Keratinocyte (primary cell): Measurements from ENCODE around the gene MELTF. TPM values are rescaled to one million over a fixed set of nuclear protein-coding genes. Genes with fewer than 3 reads are reported as not detected.

Experiments
- DNase-seq: peaks from one replicate; pipeline ENCODE4 v3.0.0-alpha.2; 2011; ENCODE audit warnings: low read depth, missing footprints, low spot score
- FAIRE-seq: peaks from 2 replicates; lab custom pipeline; 2011; peaks lifted over from hg19 to GRCh38; lab: Jason Lieb, UNC
- H2AFZ ChIP-seq: 2 replicates; pipeline ENCODE4 v1.6.0; 2012; ENCODE audit warnings: low read length, control low read depth, inconsistent platforms; ENCODE audit not compliant: control insufficient read depth
- H3K27ac ChIP-seq: 2 replicates; pipeline ENCODE4 v1.5.1; 2011; ENCODE audit warnings: low read length; ENCODE audit not compliant: control insufficient read depth, insufficient read depth
- H3K27me3 ChIP-seq: 3 replicates; pipeline ENCODE4 v1.6.0; 2011; ENCODE audit warnings: low read length; ENCODE audit not compliant: control insufficient read depth, insufficient read depth; ENCODE audit errors: extremely low read depth
- H3K36me3 ChIP-seq, 2 experiments: 2 replicates in 1 of 2; 3 replicates in 1 of 2; pipeline ENCODE4 v1.5.1; 2011; ENCODE audit warnings: low read length in 2 of 2, mild to moderate bottlenecking in 1 of 2; ENCODE audit not compliant: control insufficient read depth in 2 of 2, insufficient read depth in 2 of 2; ENCODE audit errors: extremely low read depth in 1 of 2
- H3K4me1 ChIP-seq: 3 replicates; pipeline ENCODE4 v1.5.1; 2011; ENCODE audit warnings: low read length; ENCODE audit not compliant: control insufficient read depth, insufficient read depth; ENCODE audit errors: extremely low read depth
- H3K4me2 ChIP-seq: 3 replicates; pipeline ENCODE4 v1.6.0; 2011; ENCODE audit warnings: low read depth, low read length; ENCODE audit not compliant: control insufficient read depth, insufficient read depth; ENCODE audit errors: extremely low read depth
- H3K4me3 ChIP-seq, 3 experiments: fragments of 200-600 bp in 1 of 3; sonication (generic) in 1 of 3; 2 replicates in 2 of 3; 3 replicates in 1 of 3; pipeline ENCODE4 v1.5.1; 2011 to 2016; ENCODE audit warnings: low read length in 3 of 3, mild to moderate bottlenecking in 3 of 3, control low read depth in 2 of 3, inconsistent platforms in 1 of 3, low read depth in 1 of 3, mixed read lengths in 1 of 3, mixed run types in 1 of 3, moderate library complexity in 1 of 3; ENCODE audit not compliant: control insufficient read depth in 2 of 3, insufficient read depth in 2 of 3; ENCODE audit errors: extremely low read depth in 1 of 3
- H3K79me2 ChIP-seq: 2 replicates; pipeline ENCODE4 v1.6.0; 2012; ENCODE audit warnings: low read length; ENCODE audit not compliant: control insufficient read depth, insufficient read depth
- H3K9ac ChIP-seq: 3 replicates; pipeline ENCODE4 v1.6.0; 2011; ENCODE audit warnings: low read length; ENCODE audit not compliant: control insufficient read depth, insufficient read depth; ENCODE audit errors: extremely low read depth
- H3K9me1 ChIP-seq: 3 replicates; pipeline ENCODE4 v1.6.0; 2011; ENCODE audit warnings: low read length; ENCODE audit not compliant: control insufficient read depth, insufficient read depth; ENCODE audit errors: extremely low read depth
- H3K9me3 ChIP-seq: 2 replicates; pipeline ENCODE4 v1.5.1; 2012; ENCODE audit warnings: low read depth, low read length; ENCODE audit not compliant: control insufficient read depth
- H4K20me1 ChIP-seq: 3 replicates; pipeline ENCODE4 v1.6.0; 2011; ENCODE audit warnings: low read length; ENCODE audit not compliant: control insufficient read depth, insufficient read depth; ENCODE audit errors: extremely low read depth
- CTCF ChIP-seq, 3 experiments: IDR thresholded peaks in 1 of 3; conservative IDR thresholded peaks in 1 of 3; optimal IDR thresholded peaks in 1 of 3; 2 replicates in 2 of 3; 3 replicates in 1 of 3; pipeline versions ENCODE3 to v1.5.1; 2011; ENCODE audit warnings: low read length in 3 of 3, mild to moderate bottlenecking in 3 of 3, moderate library complexity in 2 of 3, control low read depth in 1 of 3, inconsistent platforms in 1 of 3; ENCODE audit not compliant: insufficient read depth in 2 of 3; ENCODE audit errors: extremely low read depth in 1 of 3
- EZH2 ChIP-seq: IDR thresholded peaks from one replicate; pipeline ENCODE4 v1.6.1; 2012; ENCODE audit warnings: inconsistent platforms, mild to moderate bottlenecking, low read length, moderate library complexity
- dilution Hi-C: fragments of 300-500 bp; cut with MboI; formaldehyde crosslinking; loops from one replicate; pipeline ENCODE4 v1.7.0; 2020; ENCODE audit warnings: low sequenced_read_pairs; ENCODE audit not compliant: extremely low pct_ligation_motif_present
- polyA plus RNA-seq, 5 experiments: library from polyadenylated mRNA; depleted of rRNA in 3 of 5; stranded (reverse) in 3 of 5; stranded (forward) in 1 of 5; unstranded in 1 of 5; fragments of >200 nt; gene quantifications; 1 replicate in 1 of 5; 2 replicates in 3 of 5; 3 replicates in 1 of 5; pipeline versions ENCODE4 v1.2.1 to v1.2.3, GENCODE V29; 2011 to 2012; ENCODE audit warnings: missing spikeins in 2 of 5, low read depth in 1 of 5, low replicate concordance in 1 of 5

The MELTF gene
- polyA plus RNA-seq, 1 donor (not counting 4 experiments of a cell fraction or from before 2014, with no cell fraction given): 6.0 TPM

- TF ChIP-seq EZH2 (no peak), CTCF (optimal IDR thresholded peaks at IDR 0.05 in 1 of 3, IDR thresholded peaks at IDR 0.05 in 1 of 3, conservative IDR thresholded peaks at IDR 0.05 in 1 of 3; ENCODE audit: extremely low read depth in 1 of 3, insufficient read depth in 2 of 3, low read length in 3 of 3) (no peak)
- Histone ChIP-seq H3K27me3 (no peaks in the 10 kb centered on the region), H3K9me1 (no peaks in the 10 kb centered on the region), H3K36me3 (no peaks in the 10 kb centered on the region), H2AFZ (peak overlapping the region; percentile 68), H3K4me3 (peak overlapping the region in 1 of 3 experiments; percentile 0), H3K4me2 (peak overlapping the region; percentile 46), H3K4me1 (peaks cover 18% of the 10 kb centered on the region), H3K9me3 (no peaks in the 10 kb centered on the region), H3K27ac (peak overlapping the region; percentile 94), H3K79me2 (no peaks in the 10 kb centered on the region), H3K9ac (peak overlapping the region; percentile 14), H4K20me1 (no peaks in the 10 kb centered on the region)
- FAIRE-seq (peak; percentile 90), DNase-seq (peak; percentile 99)
- dilution Hi-C loops: no loop called here
Observed at GRCh38 chr3:197031315-197032285, 2.0 kb upstream of the MELTF start.

GRCh38 chr3:197030379-197031314 is 1.0 kb upstream of the MELTF start:
- dilution Hi-C loops: no loop called here
- no peaks in the 10 kb centered on the region for H3K36me3 ChIP-seq
- no peaks in the 10 kb centered on the region for H3K79me2 ChIP-seq
- H3K9me3 ChIP-seq: no peaks in the 10 kb centered on the region
- H3K4me3 ChIP-seq: no peak overlapping the region
- H3K27me3 ChIP-seq: no peaks in the 10 kb centered on the region
- TF ChIP-seq CTCF (optimal IDR thresholded peaks at IDR 0.05 in 1 of 3, IDR thresholded peaks at IDR 0.05 in 1 of 3, conservative IDR thresholded peaks at IDR 0.05 in 1 of 3; ENCODE audit: extremely low read depth in 1 of 3, insufficient read depth in 2 of 3, low read length in 3 of 3): no peak
- no peak for TF ChIP-seq EZH2
- no peak overlapping the region for H2AFZ ChIP-seq
- H3K9me1 ChIP-seq: no peaks in the 10 kb centered on the region
- no peak for FAIRE-seq
- peak overlapping the region; percentile 43 for H3K27ac ChIP-seq
- no peak overlapping the region for H3K9ac ChIP-seq
- no peak overlapping the region for H3K4me2 ChIP-seq
- H4K20me1 ChIP-seq: no peaks in the 10 kb centered on the region
- peaks cover 18% of the 10 kb centered on the region for H3K4me1 ChIP-seq
- DNase-seq: no peak
